Measurements from ENCODE around the gene PANK4. TPM values are rescaled to one million over a fixed set of nuclear protein-coding genes. Genes with fewer than 3 reads are reported as not detected.
A peak's percentile ranks its signal among the peaks of the same experiment; 100 is the strongest.

Gene PANK4
- polyA plus RNA-seq, 1 experiment, result 10.9 TPM

- no peak for DNase-seq (ENCODE audit: low read depth, low spot score)
- CTCF ChIA-PET, result interaction anchor here (1.0 kb wide), 1 partner anchor 795 kb away, joined by 4 read pairs; no protein-coding TSS in a partner anchor
- peaks cover 11% of the 10 kb centered on the region for H3K27me3 ChIP-seq (ENCODE audit: control insufficient read depth, insufficient read depth, low read length)
- peak overlapping the region; percentile 75 for H3K27ac ChIP-seq (ENCODE audit: low read depth, low read length)
- TF ChIP-seq, protein P1, sequence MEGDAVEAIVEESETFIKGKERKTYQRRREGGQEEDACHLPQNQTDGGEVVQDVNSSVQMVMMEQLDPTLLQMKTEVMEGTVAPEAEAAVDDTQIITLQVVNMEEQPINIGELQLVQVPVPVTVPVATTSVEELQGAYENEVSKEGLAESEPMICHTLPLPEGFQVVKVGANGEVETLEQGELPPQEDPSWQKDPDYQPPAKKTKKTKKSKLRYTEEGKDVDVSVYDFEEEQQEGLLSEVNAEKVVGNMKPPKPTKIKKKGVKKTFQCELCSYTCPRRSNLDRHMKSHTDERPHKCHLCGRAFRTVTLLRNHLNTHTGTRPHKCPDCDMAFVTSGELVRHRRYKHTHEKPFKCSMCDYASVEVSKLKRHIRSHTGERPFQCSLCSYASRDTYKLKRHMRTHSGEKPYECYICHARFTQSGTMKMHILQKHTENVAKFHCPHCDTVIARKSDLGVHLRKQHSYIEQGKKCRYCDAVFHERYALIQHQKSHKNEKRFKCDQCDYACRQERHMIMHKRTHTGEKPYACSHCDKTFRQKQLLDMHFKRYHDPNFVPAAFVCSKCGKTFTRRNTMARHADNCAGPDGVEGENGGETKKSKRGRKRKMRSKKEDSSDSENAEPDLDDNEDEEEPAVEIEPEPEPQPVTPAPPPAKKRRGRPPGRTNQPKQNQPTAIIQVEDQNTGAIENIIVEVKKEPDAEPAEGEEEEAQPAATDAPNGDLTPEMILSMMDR (IDR thresholded peaks at IDR 0.05; ENCODE audit: low read depth, low read length), result no peak
- POLR2A ChIA-PET, result interaction anchor here (0.6 kb wide), 1 partner anchor 24 kb away, joined by 5 read pairs; no protein-coding TSS in a partner anchor
- peak overlapping the region; percentile 86 for H3K4me3 ChIP-seq (ENCODE audit: low read depth, low read length)
- H3K9me3 ChIP-seq (ENCODE audit: control insufficient read depth, insufficient read depth, low read length), result no peaks in the 10 kb centered on the region; the same call in 1 of the 2 replicates
Observed at GRCh38 chr1:2523891-2524609, 2.3 kb downstream of the PANK4 start.

DNA sequence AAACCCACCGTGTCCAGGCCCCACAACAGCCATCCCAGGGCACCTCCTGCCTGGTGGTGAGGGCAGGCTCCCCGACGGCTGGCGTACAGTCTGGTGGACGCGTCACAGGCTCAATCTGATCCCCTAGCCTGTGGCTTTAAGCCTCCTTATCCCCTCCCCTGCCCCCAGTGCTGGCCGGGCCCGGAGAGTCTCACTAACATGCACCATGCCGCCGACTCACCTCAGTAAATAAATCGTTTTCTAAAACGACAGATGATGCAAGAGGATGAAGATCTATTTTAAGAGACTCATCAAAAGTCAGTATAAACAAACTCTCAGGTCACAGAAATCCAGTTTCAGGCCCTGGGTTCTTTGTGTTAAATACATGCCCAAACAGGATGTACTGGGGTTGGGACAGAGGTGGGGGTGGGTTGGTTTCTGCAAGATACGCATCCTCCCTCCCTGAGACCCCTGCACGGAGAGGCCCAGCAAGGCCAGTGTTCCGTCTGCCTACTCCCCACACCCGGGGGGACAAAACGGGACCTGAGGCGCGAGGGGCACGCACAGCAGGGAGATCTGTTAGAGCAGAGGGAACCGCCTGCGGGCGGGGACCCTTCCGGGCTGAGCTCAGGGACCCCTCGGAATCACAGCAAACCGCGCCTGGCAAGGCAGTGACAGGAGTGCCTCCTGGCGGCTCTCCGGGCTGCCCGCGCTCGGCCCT is 3.1 kb downstream of the PANK4 start:
- POLR2A ChIA-PET, result interaction anchor here (0.6 kb wide), 1 partner anchor 25 kb away, joined by 5 read pairs; no protein-coding TSS in a partner anchor
- Histone ChIP-seq H3K9me3 (ENCODE audit: control insufficient read depth, insufficient read depth, low read length) (no peaks in the 10 kb centered on the region; the same call in 1 of the 2 replicates), H3K4me3 (ENCODE audit: low read depth, low read length) (peak overlapping the region; percentile 38), H3K27me3 (ENCODE audit: control insufficient read depth, insufficient read depth, low read length) (peaks cover 5% of the 10 kb centered on the region), H3K27ac (ENCODE audit: low read depth, low read length) (peak overlapping the region; percentile 75)
- TF ChIP-seq, protein P1 (IDR thresholded peaks at IDR 0.05; ENCODE audit: low read depth, low read length), result 0 out of 2 replicates have a peak, but pooled peaks have one; percentile 24
- CTCF ChIA-PET, result interaction anchor here (1.0 kb wide), 1 partner anchor 795 kb away, joined by 4 read pairs; no protein-coding TSS in a partner anchor
- DNase-seq (ENCODE audit: low read depth, low spot score), result no peak

DNA sequence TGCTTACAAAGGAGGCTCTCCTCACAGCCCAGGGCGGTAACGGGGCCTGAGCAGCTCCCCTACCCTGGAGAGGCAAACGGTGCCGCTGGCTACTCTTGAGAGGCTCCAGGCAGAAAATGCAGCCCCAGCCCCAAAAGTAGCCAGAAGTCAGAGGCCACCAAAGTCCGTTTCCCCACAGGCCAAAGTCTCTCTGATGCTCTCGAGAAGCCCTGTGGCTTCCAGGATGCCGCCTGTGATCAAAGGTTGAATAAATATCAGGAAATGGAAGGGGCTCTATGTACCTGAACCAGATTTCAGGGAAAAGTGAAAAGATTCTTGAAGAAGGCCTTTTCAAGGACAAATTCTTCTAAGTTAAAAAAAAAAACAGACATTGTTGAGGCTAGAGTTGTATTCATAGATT is 4.2 kb downstream of the PANK4 start:
- ChIA-PET POLR2A (no interaction called here), CTCF (no interaction called here)
- no peak overlapping the region for H3K4me3 ChIP-seq (ENCODE audit: low read depth, low read length)
- no peaks in the 10 kb centered on the region for H3K27me3 ChIP-seq (ENCODE audit: control insufficient read depth, insufficient read depth, low read length)
- no peaks in the 10 kb centered on the region; the same call in 1 of the 2 replicates for H3K9me3 ChIP-seq (ENCODE audit: control insufficient read depth, insufficient read depth, low read length)
- DNase-seq (ENCODE audit: low read depth, low spot score), result no peak
- TF ChIP-seq, protein P1 (IDR thresholded peaks at IDR 0.05; ENCODE audit: low read depth, low read length), result no peak
- H3K27ac ChIP-seq (ENCODE audit: low read depth, low read length), result no peak overlapping the region

GRCh38 chr1:2520806-2521205 is 5.6 kb downstream of the PANK4 start:
- ChIA-PET CTCF (no interaction called here), POLR2A (no interaction called here)

More at GRCh38 chr1:2520806-2521205, 5.6 kb downstream of the PANK4 start:
- H3K4me3 ChIP-seq (ENCODE audit: low read depth, low read length), result no peak overlapping the region
- DNase-seq (ENCODE audit: low read depth, low spot score), result no peak
- H3K27ac ChIP-seq (ENCODE audit: low read depth, low read length), result no peak overlapping the region
- H3K9me3 ChIP-seq (ENCODE audit: control insufficient read depth, insufficient read depth, low read length), result no peaks in the 10 kb centered on the region; the same call in 1 of the 2 replicates
- TF ChIP-seq, protein P1 (IDR thresholded peaks at IDR 0.05; ENCODE audit: low read depth, low read length), result no peak
- no peaks in the 10 kb centered on the region for H3K27me3 ChIP-seq (ENCODE audit: control insufficient read depth, insufficient read depth, low read length)
